HepG2 (cell line): ENCODE measurements around the gene RPL5. TPM values are rescaled to one million over a fixed set of nuclear protein-coding genes. Genes with fewer than 3 reads are reported as not detected.

ENCODE experiments used
- ATAC-seq: fragments of 200-7000 bp; cut with Tn5 transposase; 3 replicates; pipeline ENCODE4 v1.9.1; 2020; ENCODE audit warnings: mild to moderate bottlenecking, moderate library complexity
- BruUV-seq: library from RNA; stranded (reverse); fragments of 400-500 nt; replicated peaks from 2 replicates; lab custom pipeline; 2021; lab: Mats Ljungman, UMichigan
- CTCF ChIA-PET: fragments of 300-600 bp; formaldehyde crosslinking; extraction: SDS; loops from one replicate; lab custom pipeline; 2021; ENCODE audit warnings: low total read pairs, inconsistent platforms, low intra/inter-chr PET ratio; lab: Yijun Ruan, JAX
- POLR2A ChIA-PET: fragments of 350-600 bp; sonication (Branson Sonifier 250); formaldehyde crosslinking; loops from one replicate; lab custom pipeline; 2020; ENCODE audit warnings: antibody characterized with exemption, inconsistent platforms; lab: Yijun Ruan, JAX
- DNase-seq: peaks from one replicate; pipeline ENCODE4 v3.0.0-alpha.2; 2015; ENCODE audit warnings: low spot score
- FAIRE-seq: peaks from 3 replicates; lab custom pipeline; 2011; peaks lifted over from hg19 to GRCh38; lab: Jason Lieb, UNC
- H2AFZ ChIP-seq: one replicate; pipeline ENCODE4 v1.6.1; 2011; ENCODE audit warnings: low read length, inconsistent platforms
- H3K27ac ChIP-seq: fragments of 300-600 bp; 3 replicates; pipeline ENCODE4 v1.8.0; 2011; ENCODE audit warnings: mixed run types, mild to moderate bottlenecking, mixed read lengths, low read length, inconsistent platforms; ENCODE audit not compliant: insufficient read depth; ENCODE audit errors: extremely low read length
- H3K27me3 ChIP-seq, 2 experiments: fragments of 200-600 bp in 1 of 2; 2 replicates in 1 of 2; 3 replicates in 1 of 2; pipeline versions ENCODE4 v1.6.0 to v1.8.0; 2011; ENCODE audit warnings: low read length in 2 of 2, mild to moderate bottlenecking in 2 of 2, moderate library complexity in 2 of 2, inconsistent platforms in 1 of 2; ENCODE audit not compliant: insufficient read depth in 2 of 2, control insufficient read depth in 1 of 2
- H3K36me3 ChIP-seq, 2 experiments: fragments of 200-600 bp in 1 of 2; replicated peaks in 1 of 2; 2 replicates in 1 of 2; 3 replicates in 1 of 2; pipeline versions ENCODE4 v1.5.1 to v1.8.0; 2011; ENCODE audit warnings: low read length in 2 of 2, inconsistent platforms in 1 of 2; ENCODE audit not compliant: insufficient read depth in 2 of 2, control insufficient read depth in 1 of 2
- H3K4me1 ChIP-seq: 2 replicates; pipeline ENCODE4 v1.5.1; 2012; ENCODE audit warnings: low read length, inconsistent platforms; ENCODE audit not compliant: insufficient read depth
- H3K4me2 ChIP-seq: 2 replicates; pipeline ENCODE4 v1.6.0; 2011; ENCODE audit warnings: low read depth, low read length, inconsistent platforms
- H3K4me3 ChIP-seq, 3 experiments: fragments of 200-600 bp in 1 of 3; sonication (generic), shearing (Covaris generic) in 1 of 3; replicated peaks in 1 of 3; 2 replicates each; pipeline ENCODE4 v1.5.1; 2011 to 2016; ENCODE audit warnings: low read length in 3 of 3, inconsistent platforms in 2 of 3, low read depth in 2 of 3, mild to moderate bottlenecking in 2 of 3, control low read depth in 1 of 3, mixed read lengths in 1 of 3; ENCODE audit not compliant: insufficient read depth in 1 of 3
- H3K79me2 ChIP-seq: one replicate; pipeline ENCODE4 v1.6.1; 2011; ENCODE audit warnings: low read length, inconsistent platforms; ENCODE audit not compliant: insufficient read depth
- H3K9ac ChIP-seq: 2 replicates; pipeline ENCODE4 v1.6.0; 2011; ENCODE audit warnings: mild to moderate bottlenecking, low read depth, low read length, inconsistent platforms; ENCODE audit not compliant: insufficient read depth
- H3K9me3 ChIP-seq: 2 replicates; pipeline ENCODE4 v1.5.1; 2012; ENCODE audit warnings: mild to moderate bottlenecking, low read length
- H4K20me1 ChIP-seq: 2 replicates; pipeline ENCODE4 v1.6.0; 2011; ENCODE audit warnings: inconsistent platforms, mild to moderate bottlenecking, low read length, moderate library complexity; ENCODE audit not compliant: insufficient read depth
- ARID2 ChIP-seq: sonication (generic); formaldehyde crosslinking; IDR thresholded peaks from 2 replicates; pipeline ENCODE4 v1.8.1; 2022; ENCODE audit warnings: mild to moderate bottlenecking, missing genetic modification reagents, borderline replicate concordance
- CEBPG ChIP-seq: IDR thresholded peaks from 2 replicates; pipeline ENCODE4 v1.6.1; 2016
- FOXP1 ChIP-seq, 2 experiments: fragments of 450-650 bp in 1 of 2; IDR thresholded peaks; 2 replicates each; pipeline ENCODE4 v1.6.1; 2017 to 2018; ENCODE audit warnings: antibody characterized with exemption in 1 of 2
- HNF4A ChIP-seq: sonication (generic); formaldehyde crosslinking; IDR thresholded peaks from 2 replicates; pipeline ENCODE4 v1.4.0; 2020; ENCODE audit warnings: missing genetic modification reagents
- HOXD1 ChIP-seq: sonication (generic); formaldehyde crosslinking; IDR thresholded peaks from 2 replicates; pipeline ENCODE4 v1.5.0; 2020; ENCODE audit warnings: missing genetic modification reagents
- MAFF ChIP-seq: IDR thresholded peaks from 2 replicates; pipeline ENCODE4 v1.6.1; 2011; ENCODE audit warnings: low read depth, low read length, improper control_type of control experiment
- MAFK ChIP-seq, 2 experiments: IDR thresholded peaks in 1 of 2; conservative IDR thresholded peaks in 1 of 2; 2 replicates each; pipeline ENCODE4 v1.6.1; 2011; ENCODE audit warnings: improper control_type of control experiment in 2 of 2, low read length in 2 of 2
- NFKBIZ ChIP-seq: IDR thresholded peaks from 2 replicates; pipeline ENCODE4 v1.6.1; 2018; ENCODE audit warnings: missing genetic modification reagents, missing compliant biosample characterization
- SAFB2 ChIP-seq: sonication (generic); formaldehyde crosslinking; IDR thresholded peaks from 2 replicates; pipeline ENCODE4 v1.5.1; 2020; ENCODE audit warnings: missing genetic modification reagents, low read depth, mild to moderate bottlenecking, borderline replicate concordance
- SIX1 ChIP-seq: sonication (generic); formaldehyde crosslinking; IDR thresholded peaks from 2 replicates; pipeline ENCODE4 v1.4.0; 2020; ENCODE audit warnings: missing genetic modification reagents, borderline replicate concordance
- SRY ChIP-seq: sonication (generic); formaldehyde crosslinking; IDR thresholded peaks from 2 replicates; pipeline ENCODE4 v1.8.0; 2022; ENCODE audit warnings: mild to moderate bottlenecking, missing genetic modification reagents
- ZNF260 ChIP-seq: sonication (generic); formaldehyde crosslinking; IDR thresholded peaks from 2 replicates; pipeline ENCODE4 v1.4.0; 2020; ENCODE audit warnings: missing genetic modification reagents, low read depth, mild to moderate bottlenecking, borderline replicate concordance
- WGBS: methylation state at CpG from one replicate; pipeline ENCODE4 v1.1.6; 2017; ENCODE audit warnings: low lambda C conversion rate; 5-methylcytosine and 5-hydroxymethylcytosine counted together
- in situ Hi-C: cut with HindIII; loops from 2 replicates; pipeline ENCODE4 v1.10.0; 2017; ENCODE audit warnings: low pct_unique_long_range_greater_than_20kb; ENCODE audit not compliant: extremely low pct_ligation_motif_present
- intact Hi-C: fragments of 100-400 bp; cut with micrococcal nuclease; formaldehyde crosslinking; loops from one replicate; pipeline ENCODE4 v1.10.0; 2022; ENCODE audit not compliant: unreplicated experiment
- polyA plus RNA-seq, 8 experiments: library from polyadenylated mRNA; depleted of rRNA in 3 of 8; stranded (reverse) in 7 of 8; unstranded in 1 of 8; fragments of >200 nt; fragmentation: Illumina TruSeq in 4 of 8; extraction: Trizol in 4 of 8; gene quantifications; 2 replicates each; pipeline versions ENCODE4 v1.2.1 to v1.2.3, GENCODE V29; 2011 to 2016; ENCODE audit warnings: low read depth in 4 of 8, missing spikeins in 1 of 8, mixed read lengths in 1 of 8; ENCODE audit not compliant: insufficient read depth in 1 of 8
- total RNA-seq, 5 experiments: library from RNA; depleted of rRNA; stranded (reverse); fragments of >200 nt; fragmentation: Illumina TruSeq; extraction: Trizol; gene quantifications; 2 replicates each; pipeline ENCODE4 v1.2.3, GENCODE V29; 2016; ENCODE audit warnings: low read depth in 1 of 5
- TF ChIP-seq, protein P1 (sequence below): sonication (generic); formaldehyde crosslinking; conservative IDR thresholded peaks from 2 replicates; pipeline ENCODE4 v1.4.0; 2020; ENCODE audit warnings: mild to moderate bottlenecking, missing genetic modification reagents, moderate library complexity
- TF ChIP-seq, protein P2 (sequence below): sonication (generic); formaldehyde crosslinking; IDR thresholded peaks from 2 replicates; pipeline ENCODE4 v1.4.0; 2020; ENCODE audit warnings: missing genetic modification reagents
- TF ChIP-seq, protein P3 (sequence below): IDR thresholded peaks from 2 replicates; pipeline ENCODE4 v1.4.0; 2020; ENCODE audit warnings: mild to moderate bottlenecking, missing genetic modification reagents

Gene RPL5
- total and polyA plus RNA-seq, 2 of the 13 experiments (the other 11 are each of a cell fraction or from before 2014, with no cell fraction given): 2,304 to 2,520 TPM

DNA sequence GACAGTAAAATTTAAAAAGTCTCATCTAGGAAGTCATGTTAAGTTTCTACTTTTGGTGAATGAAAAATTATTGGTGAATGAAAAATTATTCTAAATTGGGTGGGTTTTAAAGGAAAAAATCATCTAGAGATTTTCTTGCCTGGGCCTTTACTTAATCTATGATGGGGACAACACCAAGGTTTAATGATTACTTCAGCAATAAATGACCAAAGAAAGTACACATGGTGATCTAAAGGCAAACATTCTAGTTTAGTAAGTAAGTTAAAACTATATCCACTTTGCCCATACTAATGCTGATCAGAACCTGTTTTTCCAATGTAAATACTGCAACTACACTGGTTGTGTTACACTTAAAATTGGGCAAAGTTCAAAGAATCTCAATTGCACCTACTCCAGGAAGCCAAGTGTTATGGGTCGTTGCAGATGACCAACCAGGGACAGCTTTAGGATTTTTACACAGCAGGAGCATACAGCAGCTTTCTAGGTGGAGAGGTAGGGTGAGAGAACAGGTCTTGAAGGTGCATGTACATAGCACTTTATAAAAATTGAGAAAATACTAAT, 14.6 kb upstream of the RPL5 start:
- Histone ChIP-seq H3K79me2 (no peaks in the 10 kb centered on the region), H3K27ac (no peak overlapping the region), H3K4me2 (peak overlapping the region; percentile 63), H3K4me3 (peak overlapping the region in 1 of 3 experiments; percentile 18; a peak in 1 of 6 replicates), H3K36me3 (no peaks in the 10 kb centered on the region), H2AFZ (no peak overlapping the region), H3K27me3 (no peaks in the 10 kb centered on the region), H3K9me3 (no peaks in the 10 kb centered on the region), H3K9ac (no peak overlapping the region), H4K20me1 (no peaks in the 10 kb centered on the region), H3K4me1 (peaks cover 43% of the 10 kb centered on the region)
- ChIA-PET CTCF (no interaction called here), POLR2A (no interaction called here)
- ATAC-seq (peak; percentile 39), DNase-seq (no peak), FAIRE-seq (peak; percentile 57)
- intact Hi-C loops (no loop called here), in situ Hi-C loops (loop anchor here (5.0 kb wide), 1 partner anchor 65 kb away; no protein-coding TSS in a partner anchor)
- no TSS peak for BruUV-seq
- WGBS: 0% methylated on average over 1 of the region's 1 CpG
- TF ChIP-seq, protein P1, sequence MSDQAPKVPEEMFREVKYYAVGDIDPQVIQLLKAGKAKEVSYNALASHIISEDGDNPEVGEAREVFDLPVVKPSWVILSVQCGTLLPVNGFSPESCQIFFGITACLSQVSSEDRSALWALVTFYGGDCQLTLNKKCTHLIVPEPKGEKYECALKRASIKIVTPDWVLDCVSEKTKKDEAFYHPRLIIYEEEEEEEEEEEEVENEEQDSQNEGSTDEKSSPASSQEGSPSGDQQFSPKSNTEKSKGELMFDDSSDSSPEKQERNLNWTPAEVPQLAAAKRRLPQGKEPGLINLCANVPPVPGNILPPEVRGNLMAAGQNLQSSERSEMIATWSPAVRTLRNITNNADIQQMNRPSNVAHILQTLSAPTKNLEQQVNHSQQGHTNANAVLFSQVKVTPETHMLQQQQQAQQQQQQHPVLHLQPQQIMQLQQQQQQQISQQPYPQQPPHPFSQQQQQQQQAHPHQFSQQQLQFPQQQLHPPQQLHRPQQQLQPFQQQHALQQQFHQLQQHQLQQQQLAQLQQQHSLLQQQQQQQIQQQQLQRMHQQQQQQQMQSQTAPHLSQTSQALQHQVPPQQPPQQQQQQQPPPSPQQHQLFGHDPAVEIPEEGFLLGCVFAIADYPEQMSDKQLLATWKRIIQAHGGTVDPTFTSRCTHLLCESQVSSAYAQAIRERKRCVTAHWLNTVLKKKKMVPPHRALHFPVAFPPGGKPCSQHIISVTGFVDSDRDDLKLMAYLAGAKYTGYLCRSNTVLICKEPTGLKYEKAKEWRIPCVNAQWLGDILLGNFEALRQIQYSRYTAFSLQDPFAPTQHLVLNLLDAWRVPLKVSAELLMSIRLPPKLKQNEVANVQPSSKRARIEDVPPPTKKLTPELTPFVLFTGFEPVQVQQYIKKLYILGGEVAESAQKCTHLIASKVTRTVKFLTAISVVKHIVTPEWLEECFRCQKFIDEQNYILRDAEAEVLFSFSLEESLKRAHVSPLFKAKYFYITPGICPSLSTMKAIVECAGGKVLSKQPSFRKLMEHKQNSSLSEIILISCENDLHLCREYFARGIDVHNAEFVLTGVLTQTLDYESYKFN (CRISPR knock-in tag): peak; percentile 58
- no peak for TF ChIP-seq HOXD1 (CRISPR knock-in tag)
- TF ChIP-seq FOXP1 (IDR thresholded peaks at IDR 0.05): no peak
- TF ChIP-seq FOXP1 (CRISPR knock-in tag; IDR thresholded peaks at IDR 0.05): 0 out of 2 replicates have a peak, but pooled peaks have one; percentile 18
- TF ChIP-seq ARID2 (CRISPR knock-in tag): 0 out of 2 replicates have a peak, but pooled peaks have one; percentile 23
- TF ChIP-seq NFKBIZ: no peak
- TF ChIP-seq MAFK (conservative IDR thresholded peaks at IDR 0.05 in 1 of 2, IDR thresholded peaks at IDR 0.05 in 1 of 2; ENCODE audit: low read length in 2 of 2): peak; percentile 82 to 88
- TF ChIP-seq HNF4A (CRISPR knock-in tag): peak; percentile 52
- no peak for TF ChIP-seq SRY (CRISPR knock-in tag)
- no peak for TF ChIP-seq ZNF260 (CRISPR knock-in tag)
- TF ChIP-seq, protein P2, sequence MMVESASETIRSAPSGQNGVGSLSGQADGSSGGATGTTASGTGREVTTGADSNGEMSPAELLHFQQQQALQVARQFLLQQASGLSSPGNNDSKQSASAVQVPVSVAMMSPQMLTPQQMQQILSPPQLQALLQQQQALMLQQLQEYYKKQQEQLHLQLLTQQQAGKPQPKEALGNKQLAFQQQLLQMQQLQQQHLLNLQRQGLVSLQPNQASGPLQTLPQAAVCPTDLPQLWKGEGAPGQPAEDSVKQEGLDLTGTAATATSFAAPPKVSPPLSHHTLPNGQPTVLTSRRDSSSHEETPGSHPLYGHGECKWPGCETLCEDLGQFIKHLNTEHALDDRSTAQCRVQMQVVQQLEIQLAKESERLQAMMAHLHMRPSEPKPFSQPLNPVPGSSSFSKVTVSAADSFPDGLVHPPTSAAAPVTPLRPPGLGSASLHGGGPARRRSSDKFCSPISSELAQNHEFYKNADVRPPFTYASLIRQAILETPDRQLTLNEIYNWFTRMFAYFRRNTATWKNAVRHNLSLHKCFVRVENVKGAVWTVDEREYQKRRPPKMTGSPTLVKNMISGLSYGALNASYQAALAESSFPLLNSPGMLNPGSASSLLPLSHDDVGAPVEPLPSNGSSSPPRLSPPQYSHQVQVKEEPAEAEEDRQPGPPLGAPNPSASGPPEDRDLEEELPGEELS (CRISPR knock-in tag): 0 out of 2 replicates have a peak, but pooled peaks have one; percentile 19
- TF ChIP-seq, protein P3, sequence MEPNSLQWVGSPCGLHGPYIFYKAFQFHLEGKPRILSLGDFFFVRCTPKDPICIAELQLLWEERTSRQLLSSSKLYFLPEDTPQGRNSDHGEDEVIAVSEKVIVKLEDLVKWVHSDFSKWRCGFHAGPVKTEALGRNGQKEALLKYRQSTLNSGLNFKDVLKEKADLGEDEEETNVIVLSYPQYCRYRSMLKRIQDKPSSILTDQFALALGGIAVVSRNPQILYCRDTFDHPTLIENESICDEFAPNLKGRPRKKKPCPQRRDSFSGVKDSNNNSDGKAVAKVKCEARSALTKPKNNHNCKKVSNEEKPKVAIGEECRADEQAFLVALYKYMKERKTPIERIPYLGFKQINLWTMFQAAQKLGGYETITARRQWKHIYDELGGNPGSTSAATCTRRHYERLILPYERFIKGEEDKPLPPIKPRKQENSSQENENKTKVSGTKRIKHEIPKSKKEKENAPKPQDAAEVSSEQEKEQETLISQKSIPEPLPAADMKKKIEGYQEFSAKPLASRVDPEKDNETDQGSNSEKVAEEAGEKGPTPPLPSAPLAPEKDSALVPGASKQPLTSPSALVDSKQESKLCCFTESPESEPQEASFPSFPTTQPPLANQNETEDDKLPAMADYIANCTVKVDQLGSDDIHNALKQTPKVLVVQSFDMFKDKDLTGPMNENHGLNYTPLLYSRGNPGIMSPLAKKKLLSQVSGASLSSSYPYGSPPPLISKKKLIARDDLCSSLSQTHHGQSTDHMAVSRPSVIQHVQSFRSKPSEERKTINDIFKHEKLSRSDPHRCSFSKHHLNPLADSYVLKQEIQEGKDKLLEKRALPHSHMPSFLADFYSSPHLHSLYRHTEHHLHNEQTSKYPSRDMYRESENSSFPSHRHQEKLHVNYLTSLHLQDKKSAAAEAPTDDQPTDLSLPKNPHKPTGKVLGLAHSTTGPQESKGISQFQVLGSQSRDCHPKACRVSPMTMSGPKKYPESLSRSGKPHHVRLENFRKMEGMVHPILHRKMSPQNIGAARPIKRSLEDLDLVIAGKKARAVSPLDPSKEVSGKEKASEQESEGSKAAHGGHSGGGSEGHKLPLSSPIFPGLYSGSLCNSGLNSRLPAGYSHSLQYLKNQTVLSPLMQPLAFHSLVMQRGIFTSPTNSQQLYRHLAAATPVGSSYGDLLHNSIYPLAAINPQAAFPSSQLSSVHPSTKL (CRISPR knock-in tag): peak; percentile 23; the same call in 1 of the 2 replicates
- no peak for TF ChIP-seq SAFB2 (CRISPR knock-in tag)
- TF ChIP-seq SIX1 (CRISPR knock-in tag): 0 out of 2 replicates have a peak, but pooled peaks have one; percentile 43
- peak; percentile 67 for TF ChIP-seq MAFF
- peak; percentile 36; the same call in 1 of the 2 replicates for TF ChIP-seq CEBPG (CRISPR knock-in tag)
